CD1c-positive myeloid dendritic cell (primary cell): ENCODE data around the gene CACFD1.

Experiments used
- DNase-seq: peaks from one replicate; pipeline ENCODE4 v3.0.0-alpha.2; 2016; ENCODE audit errors: extremely low spot score

CACFD1 gene

DNA sequence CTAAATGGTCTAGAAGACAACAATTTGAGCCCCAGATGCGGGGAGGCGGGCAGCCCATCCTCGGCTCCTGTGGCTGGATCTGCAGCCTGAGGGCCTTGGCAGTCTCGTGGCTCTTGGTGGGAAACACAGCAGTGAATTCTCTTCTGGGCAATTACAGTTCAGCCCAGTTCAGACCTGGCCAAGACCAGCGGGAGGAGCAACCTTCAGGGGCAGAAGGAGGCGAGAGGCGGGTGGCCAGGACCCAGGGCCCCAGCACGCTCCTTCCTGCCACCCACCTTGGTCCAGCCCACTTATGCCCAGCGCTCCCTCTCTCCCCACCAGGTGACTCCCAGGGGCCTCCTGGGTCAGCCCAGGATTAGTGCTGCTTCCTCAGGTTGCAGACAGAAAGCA, 57.2 kb downstream of the CACFD1 start:
- DNase-seq, result no peak

DNA sequence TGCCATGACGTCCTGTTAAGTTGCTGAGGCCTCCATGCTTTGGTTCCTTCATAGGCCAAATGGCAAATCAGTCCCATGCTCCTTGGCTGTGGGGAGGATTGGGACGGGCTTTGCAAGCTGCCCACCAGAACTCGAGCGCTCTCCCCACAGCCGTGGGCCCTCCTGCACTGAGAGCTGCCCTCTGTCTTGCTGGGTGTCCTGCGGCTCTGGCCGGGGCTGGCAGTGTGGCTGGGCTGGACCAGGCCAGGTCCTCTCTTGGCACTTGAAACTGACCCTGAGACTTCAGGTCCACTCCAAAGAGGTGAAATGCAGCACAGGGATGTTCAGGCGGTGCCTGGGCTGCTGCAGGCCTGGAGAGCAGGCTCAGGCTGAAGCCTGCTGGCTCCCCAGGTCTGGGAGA, 57.9 kb downstream of the CACFD1 start:
- no peak for DNase-seq

DNA sequence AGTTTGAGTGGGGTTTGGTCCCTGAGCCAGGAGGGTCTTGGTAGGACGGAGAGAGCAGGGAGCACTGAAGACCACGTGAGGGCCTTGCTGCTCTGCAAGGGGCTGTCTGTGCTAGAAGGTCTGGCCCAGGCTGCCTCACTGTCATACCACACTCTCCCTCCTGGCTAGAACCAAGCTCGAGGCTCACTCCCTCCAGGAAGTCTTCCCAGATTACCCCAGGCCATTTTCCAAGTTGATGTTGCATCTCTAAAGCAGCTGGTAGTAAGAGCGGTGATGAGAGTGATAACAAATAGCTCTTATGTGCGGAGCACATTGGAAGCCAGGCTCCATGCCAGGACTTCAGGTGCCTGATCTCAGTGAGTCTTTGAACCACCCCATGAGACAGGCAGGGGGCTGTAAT, 58.4 kb downstream of the CACFD1 start:
- DNase-seq, result no peak

DNA sequence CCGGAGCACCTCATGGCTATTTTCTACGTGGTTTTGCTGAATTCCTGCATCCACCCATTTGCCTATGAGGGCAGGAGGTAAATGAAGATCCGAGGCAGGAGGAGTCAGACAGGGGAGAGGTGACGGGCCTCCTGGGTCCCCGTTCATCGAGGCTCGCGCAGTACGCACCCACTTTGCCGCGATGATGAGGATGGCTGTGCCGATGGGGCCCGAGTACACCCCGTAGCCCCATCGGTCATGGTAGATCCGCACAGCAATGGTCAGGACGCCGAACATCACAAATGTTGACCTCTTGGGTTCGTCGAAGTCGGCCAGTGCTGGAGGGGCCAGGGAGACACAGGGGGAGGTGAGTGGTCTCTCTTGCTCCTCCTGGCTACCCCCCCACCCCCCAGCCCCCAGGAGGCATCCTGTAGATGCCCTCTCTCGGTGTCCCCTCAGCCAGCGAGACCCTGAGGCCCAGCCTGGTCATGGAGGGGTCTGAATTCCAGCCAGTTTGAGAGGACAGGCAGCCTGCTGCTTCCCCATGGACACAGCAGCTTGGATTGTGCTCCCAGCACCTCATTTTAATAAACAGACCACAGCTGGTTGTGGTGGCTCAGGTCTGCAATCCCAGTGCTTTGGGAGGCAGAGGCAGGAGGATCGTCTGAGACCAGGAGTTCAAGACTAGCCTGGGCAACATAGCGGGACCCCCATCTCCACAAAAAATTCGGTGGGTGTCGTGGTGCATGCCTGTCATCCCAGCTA, 59.1 kb downstream of the CACFD1 start:
- DNase-seq, result no peak

DNA sequence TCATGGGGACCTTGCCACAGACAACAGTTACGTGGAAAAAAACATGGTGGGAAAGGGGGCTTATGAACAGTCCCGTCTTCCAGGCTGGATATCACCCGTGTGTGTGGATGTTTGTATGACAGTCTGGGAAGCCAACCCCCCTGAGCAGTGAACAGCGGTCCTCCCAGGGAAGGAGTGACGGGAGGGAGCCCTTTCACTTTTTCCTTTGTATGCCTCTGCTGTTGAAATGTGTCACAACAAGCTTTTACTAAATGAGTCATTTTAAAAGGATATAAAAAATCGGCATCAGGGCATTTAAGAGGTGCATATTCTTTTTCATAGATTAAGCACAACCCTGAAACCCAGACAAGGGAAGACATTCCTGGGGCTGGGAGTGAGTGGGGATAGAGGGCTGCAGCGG, 59.9 kb downstream of the CACFD1 start:
- no peak for DNase-seq

DNA sequence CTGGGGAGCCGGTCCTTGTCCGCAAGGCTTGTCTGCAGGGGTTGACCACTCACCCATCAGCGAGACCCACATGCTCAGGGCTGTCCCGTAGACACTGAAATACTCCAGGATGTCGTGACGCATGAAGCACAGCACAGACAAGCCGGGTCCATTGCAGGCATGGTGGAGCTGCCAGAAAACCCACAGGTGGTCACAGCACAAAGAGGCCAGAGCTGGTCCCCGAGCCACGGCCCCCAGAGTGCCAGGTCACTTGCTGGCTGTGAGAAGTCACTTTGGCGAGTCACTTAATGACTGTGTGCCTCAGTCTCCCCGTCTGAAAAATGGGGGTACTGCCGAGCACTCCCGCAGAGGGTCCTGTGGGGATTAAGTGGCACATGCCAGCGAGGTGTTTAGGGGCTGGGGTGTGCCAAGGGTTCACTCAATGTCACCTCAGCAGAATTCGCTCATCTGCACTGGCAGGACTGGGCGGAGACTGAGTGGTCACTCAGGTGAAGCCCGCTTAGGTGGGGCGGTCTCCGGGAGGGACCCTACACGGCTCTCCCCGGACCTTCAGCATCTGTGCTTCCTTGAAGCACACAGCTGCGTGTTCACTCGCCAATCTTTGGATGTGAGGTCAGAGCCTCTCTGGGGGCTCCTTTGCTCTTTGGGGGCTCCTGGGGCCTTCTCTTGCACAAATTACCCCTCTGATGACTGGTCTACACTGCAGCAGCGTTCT, 60.5 kb downstream of the CACFD1 start:
- no peak for DNase-seq
